Measurements from ENCODE around the gene SLX4IP.

The SLX4IP gene

GRCh38 chr20:10520528-10520927 is 85.4 kb downstream of the SLX4IP start:
- no peak for DNase-seq (ENCODE audit: low read depth in 1 of 2, low spot score in 1 of 2)
- Histone ChIP-seq H3K27ac (replicated peaks) (peak overlapping the region; percentile 12; the same call in 1 of the 2 replicates), H3K4me3 (replicated peaks; ENCODE audit: insufficient read depth, low read length) (no peak overlapping the region), H3K27me3 (ENCODE audit: insufficient read depth, poor library complexity, severe bottlenecking) (no peaks in the 10 kb centered on the region)
- TF ChIP-seq, protein P1, sequence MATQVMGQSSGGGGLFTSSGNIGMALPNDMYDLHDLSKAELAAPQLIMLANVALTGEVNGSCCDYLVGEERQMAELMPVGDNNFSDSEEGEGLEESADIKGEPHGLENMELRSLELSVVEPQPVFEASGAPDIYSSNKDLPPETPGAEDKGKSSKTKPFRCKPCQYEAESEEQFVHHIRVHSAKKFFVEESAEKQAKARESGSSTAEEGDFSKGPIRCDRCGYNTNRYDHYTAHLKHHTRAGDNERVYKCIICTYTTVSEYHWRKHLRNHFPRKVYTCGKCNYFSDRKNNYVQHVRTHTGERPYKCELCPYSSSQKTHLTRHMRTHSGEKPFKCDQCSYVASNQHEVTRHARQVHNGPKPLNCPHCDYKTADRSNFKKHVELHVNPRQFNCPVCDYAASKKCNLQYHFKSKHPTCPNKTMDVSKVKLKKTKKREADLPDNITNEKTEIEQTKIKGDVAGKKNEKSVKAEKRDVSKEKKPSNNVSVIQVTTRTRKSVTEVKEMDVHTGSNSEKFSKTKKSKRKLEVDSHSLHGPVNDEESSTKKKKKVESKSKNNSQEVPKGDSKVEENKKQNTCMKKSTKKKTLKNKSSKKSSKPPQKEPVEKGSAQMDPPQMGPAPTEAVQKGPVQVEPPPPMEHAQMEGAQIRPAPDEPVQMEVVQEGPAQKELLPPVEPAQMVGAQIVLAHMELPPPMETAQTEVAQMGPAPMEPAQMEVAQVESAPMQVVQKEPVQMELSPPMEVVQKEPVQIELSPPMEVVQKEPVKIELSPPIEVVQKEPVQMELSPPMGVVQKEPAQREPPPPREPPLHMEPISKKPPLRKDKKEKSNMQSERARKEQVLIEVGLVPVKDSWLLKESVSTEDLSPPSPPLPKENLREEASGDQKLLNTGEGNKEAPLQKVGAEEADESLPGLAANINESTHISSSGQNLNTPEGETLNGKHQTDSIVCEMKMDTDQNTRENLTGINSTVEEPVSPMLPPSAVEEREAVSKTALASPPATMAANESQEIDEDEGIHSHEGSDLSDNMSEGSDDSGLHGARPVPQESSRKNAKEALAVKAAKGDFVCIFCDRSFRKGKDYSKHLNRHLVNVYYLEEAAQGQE (IDR thresholded peaks at IDR 0.05; ENCODE audit: insufficient replicate concordance, low read depth): no peak
- TF ChIP-seq, protein P2, sequence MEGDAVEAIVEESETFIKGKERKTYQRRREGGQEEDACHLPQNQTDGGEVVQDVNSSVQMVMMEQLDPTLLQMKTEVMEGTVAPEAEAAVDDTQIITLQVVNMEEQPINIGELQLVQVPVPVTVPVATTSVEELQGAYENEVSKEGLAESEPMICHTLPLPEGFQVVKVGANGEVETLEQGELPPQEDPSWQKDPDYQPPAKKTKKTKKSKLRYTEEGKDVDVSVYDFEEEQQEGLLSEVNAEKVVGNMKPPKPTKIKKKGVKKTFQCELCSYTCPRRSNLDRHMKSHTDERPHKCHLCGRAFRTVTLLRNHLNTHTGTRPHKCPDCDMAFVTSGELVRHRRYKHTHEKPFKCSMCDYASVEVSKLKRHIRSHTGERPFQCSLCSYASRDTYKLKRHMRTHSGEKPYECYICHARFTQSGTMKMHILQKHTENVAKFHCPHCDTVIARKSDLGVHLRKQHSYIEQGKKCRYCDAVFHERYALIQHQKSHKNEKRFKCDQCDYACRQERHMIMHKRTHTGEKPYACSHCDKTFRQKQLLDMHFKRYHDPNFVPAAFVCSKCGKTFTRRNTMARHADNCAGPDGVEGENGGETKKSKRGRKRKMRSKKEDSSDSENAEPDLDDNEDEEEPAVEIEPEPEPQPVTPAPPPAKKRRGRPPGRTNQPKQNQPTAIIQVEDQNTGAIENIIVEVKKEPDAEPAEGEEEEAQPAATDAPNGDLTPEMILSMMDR (IDR thresholded peaks at IDR 0.05; ENCODE audit: insufficient read depth, low read length): no peak
- TF ChIP-seq GABPA (IDR thresholded peaks at IDR 0.05; ENCODE audit: low read depth): no peak
- no peak for TF ChIP-seq POLR2AphosphoS5 (IDR thresholded peaks at IDR 0.05; ENCODE audit: low read depth)
- TF ChIP-seq SPI1 (IDR thresholded peaks at IDR 0.05; ENCODE audit: borderline replicate concordance, low read depth): no peak

GRCh38 chr20:10521068-10521831 is 86.1 kb downstream of the SLX4IP start:
- TF ChIP-seq SPI1 (IDR thresholded peaks at IDR 0.05; ENCODE audit: borderline replicate concordance, low read depth): no peak
- no peak for TF ChIP-seq GABPA (IDR thresholded peaks at IDR 0.05; ENCODE audit: low read depth)
- TF ChIP-seq, protein P2 (IDR thresholded peaks at IDR 0.05; ENCODE audit: insufficient read depth, low read length): no peak
- TF ChIP-seq POLR2AphosphoS5 (IDR thresholded peaks at IDR 0.05; ENCODE audit: low read depth): no peak
- TF ChIP-seq, protein P1 (IDR thresholded peaks at IDR 0.05; ENCODE audit: insufficient replicate concordance, low read depth): no peak

DNA sequence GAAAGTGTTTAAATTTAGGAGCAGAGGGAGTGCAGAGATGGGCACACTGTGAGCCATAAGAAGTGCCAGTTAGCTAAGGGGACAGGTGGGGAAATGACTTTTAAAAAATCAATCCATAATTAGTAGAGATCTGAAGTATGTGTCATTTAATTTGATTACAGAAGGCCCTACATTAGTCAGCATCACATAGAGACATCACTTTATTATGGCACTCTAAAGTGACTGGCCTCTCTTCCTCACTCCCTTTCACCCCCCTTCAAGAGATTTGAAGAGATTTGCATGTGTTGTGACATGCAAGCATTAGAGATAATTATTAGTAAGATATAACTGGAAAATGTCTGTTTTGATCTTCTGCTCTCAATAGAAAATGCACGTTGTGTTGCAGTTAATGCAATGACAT is 86.7 kb downstream of the SLX4IP start:
- H3K4me3 ChIP-seq (replicated peaks; ENCODE audit: insufficient read depth, low read length): no peak overlapping the region

More at GRCh38 chr20:10521068-10521831, 86.1 kb downstream of the SLX4IP start:
- Histone ChIP-seq H3K27me3 (ENCODE audit: insufficient read depth, poor library complexity, severe bottlenecking) (no peaks in the 10 kb centered on the region), H3K4me3 (replicated peaks; ENCODE audit: insufficient read depth, low read length) (no peak overlapping the region), H3K27ac (replicated peaks) (peak overlapping the region; percentile 34)
- peak in 1 of 2 experiments; percentile 23 for DNase-seq (ENCODE audit: low read depth in 1 of 2, low spot score in 1 of 2)

DNA sequence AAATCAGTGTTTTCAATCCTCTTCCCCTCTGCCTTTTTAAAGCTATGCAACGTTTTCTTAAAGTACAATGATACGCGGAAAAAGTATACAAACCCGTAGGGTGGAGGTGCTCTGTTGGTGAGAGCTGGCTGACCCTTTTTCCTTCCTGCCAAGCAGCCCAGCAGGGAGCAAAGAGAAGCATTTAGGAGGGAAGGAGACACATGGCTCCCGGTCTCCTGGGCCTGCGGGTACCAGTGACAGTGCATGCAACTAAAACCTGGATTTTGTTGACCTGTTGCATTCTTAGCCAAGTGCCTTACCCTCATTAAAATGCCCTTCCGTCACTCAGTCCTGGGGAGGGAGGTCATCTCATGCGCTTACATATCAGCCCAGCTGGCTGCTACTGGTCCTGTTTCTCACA is 87.2 kb downstream of the SLX4IP start:
- no peak for DNase-seq (ENCODE audit: low read depth in 1 of 2, low spot score in 1 of 2)
- Histone ChIP-seq H3K27me3 (ENCODE audit: insufficient read depth, poor library complexity, severe bottlenecking) (no peaks in the 10 kb centered on the region), H3K4me3 (replicated peaks; ENCODE audit: insufficient read depth, low read length) (no peak overlapping the region), H3K27ac (replicated peaks) (no peak overlapping the region)
- TF ChIP-seq SPI1 (IDR thresholded peaks at IDR 0.05; ENCODE audit: borderline replicate concordance, low read depth) (no peak), GABPA (IDR thresholded peaks at IDR 0.05; ENCODE audit: low read depth) (no peak), POLR2AphosphoS5 (IDR thresholded peaks at IDR 0.05; ENCODE audit: low read depth) (no peak)
- TF ChIP-seq, protein P1 (IDR thresholded peaks at IDR 0.05; ENCODE audit: insufficient replicate concordance, low read depth): no peak
- TF ChIP-seq, protein P2 (IDR thresholded peaks at IDR 0.05; ENCODE audit: insufficient read depth, low read length): no peak

More for the DNA sequence above, 86.7 kb downstream of the SLX4IP start:
- DNase-seq (ENCODE audit: low read depth in 1 of 2, low spot score in 1 of 2): no peak
- TF ChIP-seq SPI1 (IDR thresholded peaks at IDR 0.05; ENCODE audit: borderline replicate concordance, low read depth) (0 out of 2 replicates have a peak, but pooled peaks have one; percentile 12), POLR2AphosphoS5 (IDR thresholded peaks at IDR 0.05; ENCODE audit: low read depth) (no peak)
- H3K27me3 ChIP-seq (ENCODE audit: insufficient read depth, poor library complexity, severe bottlenecking): no peaks in the 10 kb centered on the region
- H3K27ac ChIP-seq (replicated peaks): no peak overlapping the region; the same call in 1 of the 2 replicates
